ENCODE data around the gene WWC1. TPM values are rescaled to one million over a fixed set of nuclear protein-coding genes. Genes with fewer than 3 reads are reported as not detected.
A peak's percentile ranks its signal among the peaks of the same experiment; 100 is the strongest.

WWC1 gene
- total RNA-seq, 8 experiments from 2014 or later = 5.6 to 74.1 (median 8.9) TPM

DNA sequence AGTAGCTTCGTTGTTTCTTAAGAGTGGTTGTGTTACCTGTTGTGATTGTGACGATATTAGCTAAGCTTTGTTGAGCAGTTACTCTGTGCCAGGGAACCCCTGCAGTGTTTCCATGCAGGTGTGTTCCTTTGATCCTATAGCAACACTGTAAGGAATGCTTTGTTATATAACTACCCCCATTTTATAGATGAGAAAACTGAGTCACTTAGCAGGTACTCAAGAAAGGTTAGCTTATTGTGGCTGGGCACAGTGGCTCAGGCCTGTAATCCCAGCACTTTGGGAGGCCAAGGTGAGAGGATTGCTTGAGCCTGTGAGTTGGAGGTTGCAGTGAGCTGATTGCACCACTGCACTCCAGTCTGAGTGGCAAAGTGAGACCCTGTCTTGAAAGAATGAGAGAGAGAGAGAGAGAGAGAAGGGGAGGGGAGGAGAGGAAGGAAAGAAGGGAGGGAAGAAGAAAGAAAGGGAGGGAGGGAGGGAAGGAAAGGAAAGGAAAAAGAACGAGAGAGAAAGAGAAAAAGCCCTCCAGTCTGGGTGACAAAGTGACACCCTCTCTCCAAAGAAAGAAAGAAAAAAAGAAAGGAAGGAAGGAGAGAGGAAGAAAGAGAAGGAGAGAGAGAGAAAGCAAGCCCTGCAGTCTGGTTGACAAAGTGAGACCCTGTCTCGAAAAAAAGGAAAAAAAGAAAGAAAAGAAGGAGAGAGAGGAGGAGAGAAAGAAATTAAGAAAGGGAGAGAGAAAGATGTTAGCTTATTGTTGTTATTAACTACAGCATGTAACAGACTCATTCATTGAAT, 109.2 kb downstream of the WWC1 start:
- no peak overlapping the region for H3K27ac ChIP-seq
- H3K4me3 ChIP-seq = no peak overlapping the region
- in situ Hi-C loops (cut with MboI; ENCODE audit: low pct_unique_long_range_greater_than_20kb in 2 of 9, low sequenced_read_pairs in 9 of 9, unreplicated experiment in 9 of 9) = no loop called here
- peaks cover 6 to 10% of the 10 kb centered on the region in 2 donors for H3K4me1 ChIP-seq (replicated peaks in 1 of 2)
- 59 to 100% (median 93%) methylated on average over 1 to 4 of the region's 4 CpGs; no CpG with 5 or more reads in 1 of the 10 experiments for WGBS, 10 experiments
- no peak for ATAC-seq (replicated peaks in 6 of 8)

DNA sequence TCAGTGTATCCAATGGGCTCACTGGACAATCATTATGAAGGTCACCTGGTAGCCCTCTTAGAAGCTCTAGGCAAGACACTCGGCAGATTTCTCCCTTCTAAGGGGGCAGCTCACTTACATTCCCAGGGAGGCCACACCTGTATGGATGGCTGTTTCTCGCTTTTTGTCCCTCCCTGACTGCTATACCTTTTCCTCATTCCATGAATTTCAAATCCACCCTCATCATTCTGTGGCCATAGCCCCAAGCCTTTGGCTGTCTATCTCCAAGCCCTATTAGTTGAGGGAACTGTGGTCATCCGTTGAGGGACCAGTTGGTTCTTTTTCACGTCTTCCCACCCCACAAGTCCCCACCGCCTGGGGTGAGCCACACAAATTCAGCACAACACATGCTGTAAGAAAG, 109.8 kb downstream of the WWC1 start:
- in situ Hi-C loops (cut with MboI; ENCODE audit: low pct_unique_long_range_greater_than_20kb in 2 of 9, low sequenced_read_pairs in 9 of 9, unreplicated experiment in 9 of 9) = no loop called here
- 43 to 100% (median 78%) methylated on average over 1 to 5 of the region's 5 CpGs; no CpG with 5 or more reads in 1 of the 10 experiments for WGBS, 10 experiments
- Histone ChIP-seq H3K4me3 (no peak overlapping the region), H3K4me1 (replicated peaks in 1 of 2) (peaks cover 6 to 10% of the 10 kb centered on the region in 2 donors), H3K27ac (no peak overlapping the region)
- no peak for ATAC-seq (replicated peaks in 6 of 8)

DNA sequence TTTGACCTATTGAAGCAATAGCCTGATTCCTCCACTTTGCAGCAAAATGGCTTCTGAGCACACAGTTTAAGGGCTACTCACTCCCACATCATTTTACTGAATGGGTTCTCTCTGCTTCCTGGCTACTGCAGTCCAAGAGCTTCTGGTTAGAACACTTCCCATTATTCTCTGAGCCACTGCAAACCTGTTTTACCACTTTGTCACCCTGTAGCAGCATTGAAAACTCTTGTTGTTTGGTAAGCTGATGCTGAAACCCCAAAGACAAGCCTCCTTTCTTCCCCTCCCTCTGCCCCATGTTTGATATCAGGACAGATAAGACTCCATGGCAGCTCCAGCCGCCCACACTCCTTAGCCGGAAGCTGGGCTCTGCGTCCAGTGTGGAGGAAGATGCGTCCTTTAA, 110.4 kb downstream of the WWC1 start:
- H3K27ac ChIP-seq = no peak overlapping the region
- H3K4me1 ChIP-seq (replicated peaks in 1 of 2) = peaks cover 6 to 10% of the 10 kb centered on the region in 2 donors

GRCh38 chr5:168404365-168404764, 112.9 kb downstream of the WWC1 start:
- Histone ChIP-seq H3K4me1 (replicated peaks in 1 of 2) (peaks cover 6 to 10% of the 10 kb centered on the region in 2 donors), H3K27ac (no peak overlapping the region), H3K4me3 (no peak overlapping the region)
- peak in 5 of 8 experiments; percentile 24 to 69 (median 45) for ATAC-seq (replicated peaks in 6 of 8)
- in situ Hi-C loops (cut with MboI; ENCODE audit: low pct_unique_long_range_greater_than_20kb in 2 of 9, low sequenced_read_pairs in 9 of 9, unreplicated experiment in 9 of 9) = no loop called here
- 39 to 83% (median 66%) methylated on average over 1 to 10 of the region's 12 CpGs; no CpG with 5 or more reads in 1 of the 10 experiments for WGBS, 10 experiments

More for the DNA sequence above, 110.4 kb downstream of the WWC1 start:
- H3K4me3 ChIP-seq = no peak overlapping the region
- in situ Hi-C loops (cut with MboI; ENCODE audit: low pct_unique_long_range_greater_than_20kb in 2 of 9, low sequenced_read_pairs in 9 of 9, unreplicated experiment in 9 of 9) = no loop called here
- ATAC-seq (replicated peaks in 6 of 8) = no peak
- WGBS, 10 experiments = 97 to 100% (median 100%) methylated on average over 2 to 4 of the region's 4 CpGs; no CpG with 5 or more reads in 5 of the 10 experiments

- no peak for ATAC-seq (replicated peaks in 6 of 8)
- Histone ChIP-seq H3K4me1 (replicated peaks in 1 of 2) (peaks cover 6 to 10% of the 10 kb centered on the region in 2 donors), H3K27ac (no peak overlapping the region), H3K4me3 (no peak overlapping the region)
- in situ Hi-C loops (cut with MboI; ENCODE audit: low pct_unique_long_range_greater_than_20kb in 2 of 9, low sequenced_read_pairs in 9 of 9, unreplicated experiment in 9 of 9) = no loop called here
- WGBS, 10 experiments = 60% methylated on average over 1 of the region's 1 CpG; no CpG with 5 or more reads in 9 of the 10 experiments
Observed at GRCh38 chr5:168407211-168407610, 115.8 kb downstream of the WWC1 start.

- in situ Hi-C loops (cut with MboI; ENCODE audit: low pct_unique_long_range_greater_than_20kb in 2 of 9, low sequenced_read_pairs in 9 of 9, unreplicated experiment in 9 of 9) = no loop called here
- peak in 4 of 8 experiments; percentile 27 to 91 (median 38) for ATAC-seq (replicated peaks in 6 of 8)
- 0 to 100% (median 83%) methylated on average over 1 to 8 of the region's 11 CpGs; no CpG with 5 or more reads in 2 of the 10 experiments for WGBS, 10 experiments
- Histone ChIP-seq H3K27ac (no peak overlapping the region), H3K4me3 (no peak overlapping the region), H3K4me1 (replicated peaks in 1 of 2) (peaks cover 2 to 5% of the 10 kb centered on the region in 2 donors)
Observed at GRCh38 chr5:168408561-168409305, 117.3 kb downstream of the WWC1 start.

DNA sequence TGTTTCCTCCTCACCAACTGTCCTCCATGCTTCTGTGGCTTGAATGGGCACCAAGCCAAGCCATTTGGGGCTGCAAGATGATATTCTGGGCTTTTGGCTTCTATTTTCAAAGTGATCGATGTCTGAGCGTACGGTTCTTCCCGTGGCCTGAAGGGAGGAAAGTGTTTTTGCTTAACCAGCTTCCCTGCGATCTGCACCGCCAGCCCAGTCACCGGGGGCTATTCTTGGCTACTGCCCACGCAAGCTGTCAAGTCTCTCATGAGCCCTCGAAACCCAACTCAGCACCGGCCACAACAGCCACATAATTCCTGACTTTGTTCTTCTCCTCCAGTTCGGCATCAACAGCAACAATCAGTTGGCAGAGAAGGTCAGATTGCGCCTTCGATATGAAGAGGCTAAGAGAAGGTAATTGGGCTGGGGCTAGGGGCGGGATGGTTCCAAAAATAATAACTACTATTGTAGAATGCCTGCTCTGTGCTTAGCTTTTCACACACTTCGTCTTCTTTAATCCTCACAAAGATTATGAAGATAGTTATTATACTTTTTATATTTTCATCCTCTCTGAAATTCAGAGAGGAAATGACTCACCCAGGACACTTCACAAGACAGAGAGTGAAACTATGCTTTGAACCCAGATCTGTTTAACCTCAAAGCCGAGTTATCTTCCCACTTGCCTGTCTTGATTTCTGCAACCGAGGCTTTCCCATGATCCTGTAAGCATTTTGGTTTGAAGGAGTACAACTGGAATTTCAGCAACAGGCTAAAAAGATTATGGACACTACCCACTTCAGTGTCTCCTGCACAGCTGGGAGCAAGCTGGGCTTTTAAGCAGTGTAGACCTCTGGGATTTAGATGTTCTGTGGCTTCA, 118.4 kb downstream of the WWC1 start:
- no peak overlapping the region for H3K4me3 ChIP-seq
- H3K27ac ChIP-seq = no peak overlapping the region
- WGBS, 10 experiments = 13 to 100% (median 94%) methylated on average over 2 to 12 of the region's 17 CpGs
- no peaks in the 10 kb centered on the region for H3K4me1 ChIP-seq (replicated peaks in 1 of 2)
- in situ Hi-C loops (cut with MboI; ENCODE audit: low pct_unique_long_range_greater_than_20kb in 2 of 9, low sequenced_read_pairs in 9 of 9, unreplicated experiment in 9 of 9) = no loop called here
- ATAC-seq (replicated peaks in 6 of 8) = peak in 1 of 8 experiments; percentile 41

DNA sequence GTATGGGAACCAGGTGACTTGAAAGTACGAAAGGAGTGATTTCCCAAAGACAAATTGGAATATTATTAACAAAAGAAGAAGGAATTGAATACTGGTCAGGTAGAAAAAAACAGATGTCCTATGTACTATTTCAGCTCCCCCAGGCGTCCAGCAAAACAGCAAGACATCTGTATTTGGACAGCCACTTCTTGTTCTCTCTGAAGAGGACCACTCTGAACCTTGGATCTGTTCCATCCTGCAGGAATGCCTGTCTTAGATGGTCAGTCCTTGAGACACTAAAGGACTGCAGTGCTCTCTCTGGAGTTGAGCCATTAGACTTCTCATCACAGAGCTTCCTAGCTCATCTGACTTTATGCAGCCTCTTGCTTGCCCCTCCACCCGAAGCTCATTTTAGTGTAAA, 120.4 kb downstream of the WWC1 start:
- in situ Hi-C loops (cut with MboI; ENCODE audit: low pct_unique_long_range_greater_than_20kb in 2 of 9, low sequenced_read_pairs in 9 of 9, unreplicated experiment in 9 of 9) = no loop called here
- Histone ChIP-seq H3K27ac (no peak overlapping the region), H3K4me3 (no peak overlapping the region), H3K4me1 (replicated peaks in 1 of 2) (no peaks in the 10 kb centered on the region)
- no peak for ATAC-seq (replicated peaks in 6 of 8)
- 60 to 100% (median 80%) methylated on average over 1 to 3 of the region's 3 CpGs; no CpG with 5 or more reads in 1 of the 10 experiments for WGBS, 10 experiments

GRCh38 chr5:168413062-168413461, 121.6 kb downstream of the WWC1 start:
- in situ Hi-C loops (cut with MboI; ENCODE audit: low pct_unique_long_range_greater_than_20kb in 2 of 9, low sequenced_read_pairs in 9 of 9, unreplicated experiment in 9 of 9) = no loop called here
- H3K4me3 ChIP-seq = no peak overlapping the region
- no peaks in the 10 kb centered on the region for H3K4me1 ChIP-seq (replicated peaks in 1 of 2)
- 0 to 100% (median 80%) methylated on average over 1 to 3 of the region's 3 CpGs; no CpG with 5 or more reads in 3 of the 10 experiments for WGBS, 10 experiments
- no peak overlapping the region for H3K27ac ChIP-seq
- ATAC-seq (replicated peaks in 6 of 8) = no peak

DNA sequence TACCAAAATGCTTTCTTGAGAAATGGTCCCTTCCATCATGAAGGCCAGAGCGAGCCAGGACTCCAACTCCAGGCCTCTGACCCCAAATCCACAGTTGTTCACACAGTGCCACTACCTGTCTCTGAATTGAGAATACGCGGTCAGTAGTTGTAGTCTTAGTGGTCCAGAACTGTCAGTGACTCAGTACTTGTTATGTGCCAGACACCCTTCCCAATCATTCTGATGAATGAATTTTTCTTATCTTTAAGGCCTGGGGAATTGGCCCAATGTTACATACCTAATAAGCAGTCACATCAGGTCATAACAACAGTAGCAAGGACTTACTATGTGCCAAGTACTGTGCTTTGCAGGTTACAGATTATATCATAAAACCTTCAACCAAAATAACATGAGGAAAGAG, 122.2 kb downstream of the WWC1 start:
- no peak overlapping the region for H3K27ac ChIP-seq
- no peak for ATAC-seq (replicated peaks in 6 of 8)
- H3K4me3 ChIP-seq = no peak overlapping the region
- in situ Hi-C loops (cut with MboI; ENCODE audit: low pct_unique_long_range_greater_than_20kb in 2 of 9, low sequenced_read_pairs in 9 of 9, unreplicated experiment in 9 of 9) = no loop called here
- H3K4me1 ChIP-seq (replicated peaks in 1 of 2) = no peaks in the 10 kb centered on the region
- WGBS, 10 experiments = 78 to 100% (median 98%) methylated on average over 1 to 3 of the region's 3 CpGs; no CpG with 5 or more reads in 4 of the 10 experiments

DNA sequence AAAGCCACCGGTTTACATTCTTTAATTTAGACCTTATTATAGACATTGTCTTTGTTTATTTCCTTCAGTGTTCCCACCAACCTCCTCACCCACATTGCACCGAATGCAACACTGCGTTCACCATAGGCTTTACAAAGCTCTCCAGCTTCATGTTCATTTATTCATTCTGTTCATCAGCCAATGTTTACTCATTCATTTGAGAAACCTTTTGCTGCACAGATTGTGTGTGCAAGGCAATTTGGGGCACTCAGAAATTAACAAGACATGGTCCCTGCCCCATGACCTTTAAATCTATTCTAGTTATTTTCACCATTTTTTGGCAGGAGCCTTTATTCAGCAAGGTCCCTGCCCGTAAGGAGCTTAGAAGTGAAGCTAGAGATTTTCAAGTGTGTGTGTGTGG, 124.0 kb downstream of the WWC1 start:
- in situ Hi-C loops (cut with MboI; ENCODE audit: low pct_unique_long_range_greater_than_20kb in 2 of 9, low sequenced_read_pairs in 9 of 9, unreplicated experiment in 9 of 9) = no loop called here
- Histone ChIP-seq H3K4me3 (no peak overlapping the region), H3K4me1 (replicated peaks in 1 of 2) (no peaks in the 10 kb centered on the region), H3K27ac (no peak overlapping the region)
- no peak for ATAC-seq (replicated peaks in 6 of 8)
- WGBS, 10 experiments = 57 to 100% (median 87%) methylated on average over 1 to 3 of the region's 4 CpGs

GRCh38 chr5:168415971-168416370, 124.5 kb downstream of the WWC1 start:
- WGBS, 10 experiments = 100% methylated on average over 2 of the region's 6 CpGs; no CpG with 5 or more reads in 9 of the 10 experiments
- Histone ChIP-seq H3K4me3 (no peak overlapping the region), H3K27ac (no peak overlapping the region), H3K4me1 (replicated peaks in 1 of 2) (no peaks in the 10 kb centered on the region)
- in situ Hi-C loops (cut with MboI; ENCODE audit: low pct_unique_long_range_greater_than_20kb in 2 of 9, low sequenced_read_pairs in 9 of 9, unreplicated experiment in 9 of 9) = no loop called here
- no peak for ATAC-seq (replicated peaks in 6 of 8)

Measured in motor neuron (in vitro differentiated cells).